GM18499 (cell line): ENCODE data around the gene FMN1.

Experiments
- ATAC-seq: cut with Tn5 transposase; IDR thresholded peaks from one replicate; pipeline ENCODE4 v1.9.1; 2021; ENCODE audit warnings: moderate number of reproducible peaks; ENCODE audit not compliant: insufficient read depth, unreplicated experiment

Gene FMN1

GRCh38 chr15:32803631-32804030 lies 390.9 kb downstream of the FMN1 start:
- no peak for ATAC-seq

- ATAC-seq, result no peak
Measured at GRCh38 chr15:32802286-32802936, 392.1 kb downstream of the FMN1 start.

- no peak for ATAC-seq
Measured at GRCh38 chr15:32799936-32800535, 394.5 kb downstream of the FMN1 start.

GRCh38 chr15:32796856-32797255 lies 397.7 kb downstream of the FMN1 start:
- no peak for ATAC-seq

GRCh38 chr15:32794973-32795372 lies 399.5 kb downstream of the FMN1 start:
- no peak for ATAC-seq

GRCh38 chr15:32792436-32792835 lies 402.1 kb downstream of the FMN1 start:
- ATAC-seq, result no peak

GRCh38 chr15:32790352-32790999 lies 404.0 kb downstream of the FMN1 start:
- ATAC-seq, result no peak

- ATAC-seq, result no peak
Measured at GRCh38 chr15:32787949-32788348, 406.6 kb downstream of the FMN1 start.

GRCh38 chr15:32786906-32787305 lies 407.6 kb downstream of the FMN1 start:
- ATAC-seq, result no peak

GRCh38 chr15:32784581-32784980 lies 409.9 kb downstream of the FMN1 start:
- no peak for ATAC-seq

- no peak for ATAC-seq
Measured at GRCh38 chr15:32781781-32782180, 412.7 kb downstream of the FMN1 start.

GRCh38 chr15:32778391-32779176 lies 415.9 kb downstream of the FMN1 start:
- ATAC-seq, result no peak

- no peak for ATAC-seq
Measured at GRCh38 chr15:32775103-32775502, 419.4 kb downstream of the FMN1 start.

- no peak for ATAC-seq
Measured at GRCh38 chr15:32774022-32774421, 420.5 kb downstream of the FMN1 start.

GRCh38 chr15:32767236-32767635 lies 427.3 kb downstream of the FMN1 start:
- ATAC-seq, result no peak

GRCh38 chr15:32766101-32766500 lies 428.4 kb downstream of the FMN1 start:
- ATAC-seq, result no peak

- ATAC-seq, result no peak
Measured at GRCh38 chr15:32765236-32765635, 429.3 kb downstream of the FMN1 start.

GRCh38 chr15:32763295-32763694 lies 431.2 kb downstream of the FMN1 start:
- ATAC-seq, result no peak

GRCh38 chr15:32757426-32757825 lies 437.1 kb downstream of the FMN1 start:
- no peak for ATAC-seq

- ATAC-seq, result no peak
Measured at GRCh38 chr15:32750979-32751378, 443.5 kb downstream of the FMN1 start.

- ATAC-seq, result no peak
Measured at GRCh38 chr15:32747921-32748342, 446.6 kb downstream of the FMN1 start.
